ENCODE measurements around the gene NOL9.

DNA sequence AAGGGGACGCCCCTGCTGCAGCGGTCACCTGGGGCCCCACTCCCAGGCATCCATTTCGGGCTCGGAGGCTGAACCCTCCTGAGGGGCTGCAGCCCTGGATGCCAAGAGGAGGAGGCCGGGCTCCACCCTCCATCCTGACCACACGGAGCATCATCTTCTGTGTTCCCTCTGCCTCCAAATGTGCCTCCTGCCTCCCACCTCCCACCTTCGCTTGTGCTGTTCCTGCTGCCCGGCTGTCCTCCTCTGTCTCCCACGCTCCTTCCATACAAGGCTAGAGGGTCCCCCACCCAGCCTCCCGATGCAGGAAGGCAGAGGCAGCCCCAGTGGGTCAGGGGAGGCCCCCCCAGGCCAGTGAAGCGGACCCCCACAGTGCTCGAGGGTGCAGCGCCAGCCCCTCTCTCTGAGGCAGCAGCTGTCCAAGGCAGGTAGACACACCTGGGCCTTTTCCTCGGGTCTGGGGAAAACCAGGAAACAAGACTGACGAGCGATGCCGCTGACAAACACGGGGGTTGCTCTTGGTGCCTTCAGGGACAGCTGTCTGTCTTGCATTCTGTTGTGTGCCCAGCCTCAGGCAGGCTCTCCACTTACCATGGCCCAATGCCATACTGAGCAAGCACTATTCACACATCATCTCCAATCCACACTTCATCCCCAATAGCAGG is 46.0 kb downstream of the NOL9 start:
- TF ChIP-seq, protein P1, sequence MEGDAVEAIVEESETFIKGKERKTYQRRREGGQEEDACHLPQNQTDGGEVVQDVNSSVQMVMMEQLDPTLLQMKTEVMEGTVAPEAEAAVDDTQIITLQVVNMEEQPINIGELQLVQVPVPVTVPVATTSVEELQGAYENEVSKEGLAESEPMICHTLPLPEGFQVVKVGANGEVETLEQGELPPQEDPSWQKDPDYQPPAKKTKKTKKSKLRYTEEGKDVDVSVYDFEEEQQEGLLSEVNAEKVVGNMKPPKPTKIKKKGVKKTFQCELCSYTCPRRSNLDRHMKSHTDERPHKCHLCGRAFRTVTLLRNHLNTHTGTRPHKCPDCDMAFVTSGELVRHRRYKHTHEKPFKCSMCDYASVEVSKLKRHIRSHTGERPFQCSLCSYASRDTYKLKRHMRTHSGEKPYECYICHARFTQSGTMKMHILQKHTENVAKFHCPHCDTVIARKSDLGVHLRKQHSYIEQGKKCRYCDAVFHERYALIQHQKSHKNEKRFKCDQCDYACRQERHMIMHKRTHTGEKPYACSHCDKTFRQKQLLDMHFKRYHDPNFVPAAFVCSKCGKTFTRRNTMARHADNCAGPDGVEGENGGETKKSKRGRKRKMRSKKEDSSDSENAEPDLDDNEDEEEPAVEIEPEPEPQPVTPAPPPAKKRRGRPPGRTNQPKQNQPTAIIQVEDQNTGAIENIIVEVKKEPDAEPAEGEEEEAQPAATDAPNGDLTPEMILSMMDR (IDR thresholded peaks at IDR 0.05): no peak
- no peak for TF ChIP-seq POLR2A (IDR thresholded peaks at IDR 0.05)

All from tibial nerve (tissue), 3 donors.